WTC11 (cell line): Measurements from ENCODE around the gene CCBE1. TPM values are rescaled to one million over a fixed set of nuclear protein-coding genes. Genes with fewer than 3 reads are reported as not detected.
A peak's percentile ranks its signal among the peaks of the same experiment; 100 is the strongest.

Experiments used
- ATAC-seq: fragments of 200-7000 bp; cut with Tn5 transposase; 2 replicates; pipeline ENCODE4 v1.10.0; 2021; ENCODE audit warnings: mild to moderate bottlenecking, moderate library complexity
- CTCF ChIA-PET: fragments of 300-600 bp; sonication (Branson Sonifier 250); formaldehyde crosslinking; loops from one replicate; lab custom pipeline; 2021; ENCODE audit warnings: antibody characterized with exemption; lab: Charles Lee
- POLR2A ChIA-PET: fragments of 350-600 bp; sonication (Branson Sonifier 250); formaldehyde crosslinking; loops from one replicate; lab custom pipeline; 2021; ENCODE audit warnings: antibody characterized with exemption; lab: Charles Lee
- DNase-seq: peaks from one replicate; pipeline ENCODE4 v3.0.0; 2021; ENCODE audit warnings: low spot score
- H3K27ac Mint-ChIP-seq: 2 replicates; pipeline ENCODE4 v1.8.0; 2021; ENCODE audit warnings: mixed read lengths
- H3K27me3 Mint-ChIP-seq: 2 replicates; pipeline ENCODE4 v1.8.0; 2021; ENCODE audit warnings: low read depth, mild to moderate bottlenecking, moderate library complexity, mixed read lengths
- H3K36me3 Mint-ChIP-seq: 2 replicates; pipeline ENCODE4 v1.8.0; 2021; ENCODE audit warnings: mixed read lengths
- H3K4me1 Mint-ChIP-seq: 2 replicates; pipeline ENCODE4 v1.8.0; 2022; ENCODE audit warnings: mixed read lengths
- H3K4me3 Mint-ChIP-seq: 2 replicates; pipeline ENCODE4 v1.8.0; 2021; ENCODE audit warnings: mild to moderate bottlenecking, moderate library complexity, mixed read lengths
- H3K9me3 Mint-ChIP-seq: 2 replicates; pipeline ENCODE4 v1.8.0; 2021; ENCODE audit warnings: mixed read lengths
- ATF6 ChIP-seq: sonication (generic); formaldehyde crosslinking; IDR thresholded peaks from 2 replicates; pipeline ENCODE4 v1.8.1; 2023; ENCODE audit warnings: mild to moderate bottlenecking, missing genetic modification reagents
- CREB1 ChIP-seq: sonication (generic); formaldehyde crosslinking; IDR thresholded peaks from 2 replicates; pipeline ENCODE4 v1.8.0; 2023; ENCODE audit warnings: mild to moderate bottlenecking, missing genetic modification reagents
- E2F4 ChIP-seq: sonication (generic); formaldehyde crosslinking; IDR thresholded peaks from 2 replicates; pipeline ENCODE4 v1.8.1; 2022; ENCODE audit warnings: low read depth, mild to moderate bottlenecking, moderate library complexity, missing genetic modification reagents, borderline replicate concordance
- FOXJ3 ChIP-seq: sonication (generic); formaldehyde crosslinking; IDR thresholded peaks from 2 replicates; pipeline ENCODE4 v1.9.0; 2021; ENCODE audit warnings: missing genetic modification reagents, mild to moderate bottlenecking, borderline replicate concordance
- GTF2I ChIP-seq: fragments of 250-450 bp; sonication (Bioruptor Pico); conservative IDR thresholded peaks from 2 replicates; pipeline ENCODE4 v1.4.0; 2021; ENCODE audit warnings: mild to moderate bottlenecking
- STAT6 ChIP-seq: sonication (generic); formaldehyde crosslinking; conservative IDR thresholded peaks from 2 replicates; pipeline ENCODE4 v1.8.1; 2023; ENCODE audit warnings: mild to moderate bottlenecking, low read depth, missing genetic modification reagents, moderate library complexity
- TEAD4 ChIP-seq: sonication (generic); formaldehyde crosslinking; IDR thresholded peaks from 2 replicates; pipeline ENCODE4 v1.8.0; 2022; ENCODE audit warnings: mild to moderate bottlenecking, missing genetic modification reagents
- ZNF138 ChIP-seq: sonication (generic); formaldehyde crosslinking; conservative IDR thresholded peaks from 2 replicates; pipeline ENCODE4 v1.8.1; 2022; ENCODE audit warnings: mild to moderate bottlenecking, moderate library complexity, missing genetic modification reagents
- ZSCAN18 ChIP-seq: fragments of 250-450 bp; sonication (Bioruptor Pico); IDR thresholded peaks from 2 replicates; pipeline ENCODE4 v2.1.2; 2022; ENCODE audit warnings: mild to moderate bottlenecking, moderate library complexity
- total RNA-seq: library from RNA; stranded (reverse); gene quantifications from 3 replicates; pipeline ENCODE4 v1.2.3, GENCODE V29; 2021
- TF ChIP-seq, protein P1 (sequence below): sonication (generic); formaldehyde crosslinking; IDR thresholded peaks from 2 replicates; pipeline ENCODE4 v1.8.1; 2023; ENCODE audit warnings: mild to moderate bottlenecking, missing genetic modification reagents, moderate library complexity
- TF ChIP-seq, protein P2 (sequence below): fragments of 250-450 bp; sonication (Bioruptor Pico); IDR thresholded peaks from 2 replicates; pipeline ENCODE4 v1.9.0; 2021; ENCODE audit warnings: mild to moderate bottlenecking

The CCBE1 gene
- total RNA-seq, 1 experiment from 2014 or later: 9.7 TPM

DNA sequence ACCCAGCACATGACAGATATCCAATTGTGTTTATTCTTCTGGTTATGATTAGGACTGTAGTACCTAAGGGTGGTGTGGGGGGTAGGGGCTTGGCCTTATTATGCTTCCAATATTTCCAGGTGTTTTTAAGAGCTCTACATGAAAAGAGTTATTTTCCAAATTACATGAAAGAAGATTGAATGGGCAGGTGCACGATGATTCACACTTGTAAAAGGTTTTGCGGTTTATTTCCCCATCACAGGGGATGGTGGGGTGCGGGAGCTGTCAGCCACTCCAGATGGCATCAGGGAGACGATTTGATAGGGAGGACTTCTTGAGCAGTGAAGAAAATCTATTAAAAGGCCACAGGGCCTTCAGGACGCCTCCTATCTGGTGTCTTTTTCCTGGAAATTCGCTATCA lies 15.1 kb upstream of the CCBE1 start:
- TF ChIP-seq ZNF138 (CRISPR knock-in tag): no peak
- TF ChIP-seq FOXJ3 (CRISPR knock-in tag): no peak
- TF ChIP-seq E2F4 (CRISPR knock-in tag): no peak
- TF ChIP-seq, all 79 proteins: peak for 0
- no peak for DNase-seq
- POLR2A ChIA-PET: no interaction called here
- CTCF ChIA-PET: interaction anchor here (6.9 kb wide), 1 partner anchor 15 kb away, joined by 55 read pairs; the partner anchor contains the start of gene CCBE1
- peaks cover 4% of the 10 kb centered on the region; the same call in 1 of the 2 replicates for H3K9me3 Mint-ChIP-seq
- H3K27me3 Mint-ChIP-seq: no peaks in the 10 kb centered on the region
- peaks cover 15% of the 10 kb centered on the region for H3K4me1 Mint-ChIP-seq
- no peak overlapping the region for H3K4me3 Mint-ChIP-seq
- ATAC-seq: no peak
- no peak overlapping the region for H3K27ac Mint-ChIP-seq
- no peaks in the 10 kb centered on the region for H3K36me3 Mint-ChIP-seq

- POLR2A ChIA-PET: interaction anchor here (0.6 kb wide), 1 partner anchor 19 kb away, joined by 3 read pairs; no protein-coding TSS in a partner anchor
- peaks cover 21% of the 10 kb centered on the region for H3K4me1 Mint-ChIP-seq
- peak; percentile 61 for ATAC-seq
- H3K27me3 Mint-ChIP-seq: no peaks in the 10 kb centered on the region
- H3K36me3 Mint-ChIP-seq: no peaks in the 10 kb centered on the region
- TF ChIP-seq TEAD4 (CRISPR knock-in tag) (no peak), CREB1 (CRISPR knock-in tag) (no peak), ZSCAN18 (CRISPR knock-in tag) (no peak), STAT6 (CRISPR knock-in tag) (no peak), ATF6 (CRISPR knock-in tag) (no peak), GTF2I (CRISPR knock-in tag) (no peak)
- TF ChIP-seq, protein P1, sequence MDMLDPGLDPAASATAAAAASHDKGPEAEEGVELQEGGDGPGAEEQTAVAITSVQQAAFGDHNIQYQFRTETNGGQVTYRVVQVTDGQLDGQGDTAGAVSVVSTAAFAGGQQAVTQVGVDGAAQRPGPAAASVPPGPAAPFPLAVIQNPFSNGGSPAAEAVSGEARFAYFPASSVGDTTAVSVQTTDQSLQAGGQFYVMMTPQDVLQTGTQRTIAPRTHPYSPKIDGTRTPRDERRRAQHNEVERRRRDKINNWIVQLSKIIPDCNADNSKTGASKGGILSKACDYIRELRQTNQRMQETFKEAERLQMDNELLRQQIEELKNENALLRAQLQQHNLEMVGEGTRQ: no peak
- TF ChIP-seq, protein P2, sequence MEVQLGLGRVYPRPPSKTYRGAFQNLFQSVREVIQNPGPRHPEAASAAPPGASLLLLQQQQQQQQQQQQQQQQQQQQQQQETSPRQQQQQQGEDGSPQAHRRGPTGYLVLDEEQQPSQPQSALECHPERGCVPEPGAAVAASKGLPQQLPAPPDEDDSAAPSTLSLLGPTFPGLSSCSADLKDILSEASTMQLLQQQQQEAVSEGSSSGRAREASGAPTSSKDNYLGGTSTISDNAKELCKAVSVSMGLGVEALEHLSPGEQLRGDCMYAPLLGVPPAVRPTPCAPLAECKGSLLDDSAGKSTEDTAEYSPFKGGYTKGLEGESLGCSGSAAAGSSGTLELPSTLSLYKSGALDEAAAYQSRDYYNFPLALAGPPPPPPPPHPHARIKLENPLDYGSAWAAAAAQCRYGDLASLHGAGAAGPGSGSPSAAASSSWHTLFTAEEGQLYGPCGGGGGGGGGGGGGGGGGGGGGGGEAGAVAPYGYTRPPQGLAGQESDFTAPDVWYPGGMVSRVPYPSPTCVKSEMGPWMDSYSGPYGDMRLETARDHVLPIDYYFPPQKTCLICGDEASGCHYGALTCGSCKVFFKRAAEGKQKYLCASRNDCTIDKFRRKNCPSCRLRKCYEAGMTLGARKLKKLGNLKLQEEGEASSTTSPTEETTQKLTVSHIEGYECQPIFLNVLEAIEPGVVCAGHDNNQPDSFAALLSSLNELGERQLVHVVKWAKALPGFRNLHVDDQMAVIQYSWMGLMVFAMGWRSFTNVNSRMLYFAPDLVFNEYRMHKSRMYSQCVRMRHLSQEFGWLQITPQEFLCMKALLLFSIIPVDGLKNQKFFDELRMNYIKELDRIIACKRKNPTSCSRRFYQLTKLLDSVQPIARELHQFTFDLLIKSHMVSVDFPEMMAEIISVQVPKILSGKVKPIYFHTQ: no peak
- no peak overlapping the region for H3K4me3 Mint-ChIP-seq
- no peak for DNase-seq
- H3K9me3 Mint-ChIP-seq: peaks cover 4% of the 10 kb centered on the region; the same call in 1 of the 2 replicates
- no peak overlapping the region for H3K27ac Mint-ChIP-seq
- CTCF ChIA-PET: interaction anchor here (7.0 kb wide), 1 partner anchor 12 kb away, joined by 72 read pairs; the partner anchor contains the start of gene CCBE1
Observed at GRCh38 chr18:59708988-59709387, 11.8 kb upstream of the CCBE1 start.
